Measurements from ENCODE around the gene TMEM131L. TPM values are rescaled to one million over a fixed set of nuclear protein-coding genes. Genes with fewer than 3 reads are reported as not detected.

TMEM131L gene
- total RNA-seq, 1 donor from 2014 or later = 7.6 TPM

DNA sequence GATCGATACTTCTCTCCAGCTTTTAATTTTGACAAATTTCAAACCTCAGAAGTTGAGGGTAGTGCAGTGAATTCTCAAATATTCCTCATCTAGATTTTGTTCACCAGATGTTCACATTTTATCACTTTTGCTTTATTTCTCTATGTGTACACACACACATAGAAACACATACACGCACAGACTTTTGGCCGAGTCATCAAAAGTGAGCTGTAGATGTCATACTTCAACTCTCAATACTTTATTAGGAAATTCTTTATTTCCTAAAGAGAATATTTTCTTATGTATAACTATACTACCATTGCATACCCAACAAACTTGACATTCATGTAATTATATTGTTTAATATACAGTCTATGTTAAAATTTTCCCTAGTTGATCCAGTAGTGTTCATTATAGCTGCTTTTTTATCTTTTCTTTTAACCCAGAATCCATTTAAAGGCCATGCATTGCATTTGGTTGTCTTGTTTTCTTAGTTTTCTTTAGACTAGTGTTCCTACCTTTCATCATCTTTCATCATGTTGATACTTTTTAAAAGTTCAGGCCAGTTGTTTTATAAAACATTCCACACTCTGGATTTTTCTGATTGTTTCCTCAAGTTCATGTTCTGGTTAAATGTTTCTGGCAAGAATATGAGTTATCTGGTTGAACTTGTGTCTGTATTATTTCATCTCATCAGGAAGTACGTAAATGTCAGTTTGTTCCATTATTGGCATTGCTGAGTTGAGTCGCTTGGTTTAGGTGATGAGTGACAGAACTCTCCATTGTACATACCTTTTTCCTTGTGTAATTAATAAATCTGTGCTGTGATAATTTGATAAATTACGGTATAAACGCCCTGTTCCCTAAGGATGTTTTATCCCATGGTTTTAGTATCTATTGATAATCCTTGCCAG is 123.8 kb downstream of the TMEM131L start:
- TF ChIP-seq, protein P1, sequence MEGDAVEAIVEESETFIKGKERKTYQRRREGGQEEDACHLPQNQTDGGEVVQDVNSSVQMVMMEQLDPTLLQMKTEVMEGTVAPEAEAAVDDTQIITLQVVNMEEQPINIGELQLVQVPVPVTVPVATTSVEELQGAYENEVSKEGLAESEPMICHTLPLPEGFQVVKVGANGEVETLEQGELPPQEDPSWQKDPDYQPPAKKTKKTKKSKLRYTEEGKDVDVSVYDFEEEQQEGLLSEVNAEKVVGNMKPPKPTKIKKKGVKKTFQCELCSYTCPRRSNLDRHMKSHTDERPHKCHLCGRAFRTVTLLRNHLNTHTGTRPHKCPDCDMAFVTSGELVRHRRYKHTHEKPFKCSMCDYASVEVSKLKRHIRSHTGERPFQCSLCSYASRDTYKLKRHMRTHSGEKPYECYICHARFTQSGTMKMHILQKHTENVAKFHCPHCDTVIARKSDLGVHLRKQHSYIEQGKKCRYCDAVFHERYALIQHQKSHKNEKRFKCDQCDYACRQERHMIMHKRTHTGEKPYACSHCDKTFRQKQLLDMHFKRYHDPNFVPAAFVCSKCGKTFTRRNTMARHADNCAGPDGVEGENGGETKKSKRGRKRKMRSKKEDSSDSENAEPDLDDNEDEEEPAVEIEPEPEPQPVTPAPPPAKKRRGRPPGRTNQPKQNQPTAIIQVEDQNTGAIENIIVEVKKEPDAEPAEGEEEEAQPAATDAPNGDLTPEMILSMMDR (IDR thresholded peaks at IDR 0.05; ENCODE audit: insufficient read depth, low read length, poor library complexity, severe bottlenecking) = no peak
- DNase-seq (ENCODE audit: low read depth) = no peak
- H3K36me3 ChIP-seq (ENCODE audit: control insufficient read depth, insufficient read depth, low read length) = no peaks in the 10 kb centered on the region
- no peak overlapping the region for H3K4me3 ChIP-seq (ENCODE audit: low read depth, low read length)
- H3K27me3 ChIP-seq (ENCODE audit: control insufficient read depth, insufficient read depth, low read length) = no peaks in the 10 kb centered on the region

DNA sequence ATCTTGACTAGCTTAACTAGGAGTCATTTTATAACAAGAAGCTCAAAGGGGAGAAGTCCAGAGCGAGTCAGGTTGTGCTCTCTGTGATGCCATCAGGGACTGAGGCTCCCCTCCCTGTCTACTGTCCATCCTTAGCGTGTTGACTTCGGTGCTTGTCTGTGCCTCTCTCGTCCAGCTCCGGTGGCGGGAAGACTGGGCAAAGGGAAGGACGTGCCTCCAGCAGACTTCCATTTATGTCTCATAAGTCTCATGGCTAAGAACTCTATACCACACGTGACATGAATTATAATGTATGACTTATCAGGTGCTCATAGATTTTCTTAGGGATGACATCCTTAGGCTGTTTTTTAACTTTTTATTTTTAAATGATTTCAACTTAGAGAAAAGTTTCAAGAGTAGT is 125.3 kb downstream of the TMEM131L start:
- H3K36me3 ChIP-seq (ENCODE audit: control insufficient read depth, insufficient read depth, low read length) = no peaks in the 10 kb centered on the region
- H3K4me3 ChIP-seq (ENCODE audit: low read depth, low read length) = no peak overlapping the region
- TF ChIP-seq, protein P1 (IDR thresholded peaks at IDR 0.05; ENCODE audit: insufficient read depth, low read length, poor library complexity, severe bottlenecking) = no peak
- no peaks in the 10 kb centered on the region for H3K27me3 ChIP-seq (ENCODE audit: control insufficient read depth, insufficient read depth, low read length)
- no peak for DNase-seq (ENCODE audit: low read depth)

DNA sequence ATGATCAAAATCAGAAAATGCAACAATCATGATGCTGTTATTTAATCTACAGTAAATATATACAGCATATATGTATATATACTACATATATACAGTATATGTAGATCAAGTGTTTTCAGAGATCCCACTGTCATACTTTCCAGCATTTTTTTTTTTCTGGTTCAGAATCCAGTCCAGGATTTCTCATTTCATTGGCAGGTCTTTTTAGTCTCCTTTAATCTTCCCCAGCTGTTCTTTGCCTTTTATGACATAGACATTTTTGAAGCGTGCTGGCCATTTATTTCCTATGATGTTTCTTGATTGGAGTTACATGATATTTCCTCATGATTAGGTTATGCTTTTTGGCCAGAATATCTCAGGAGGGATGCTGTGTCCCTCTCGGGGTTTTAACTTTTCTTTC is 125.9 kb downstream of the TMEM131L start:
- no peaks in the 10 kb centered on the region for H3K27me3 ChIP-seq (ENCODE audit: control insufficient read depth, insufficient read depth, low read length)
- no peak for DNase-seq (ENCODE audit: low read depth)
- TF ChIP-seq, protein P1 (IDR thresholded peaks at IDR 0.05; ENCODE audit: insufficient read depth, low read length, poor library complexity, severe bottlenecking) = no peak
- no peaks in the 10 kb centered on the region for H3K36me3 ChIP-seq (ENCODE audit: control insufficient read depth, insufficient read depth, low read length)
- H3K4me3 ChIP-seq (ENCODE audit: low read depth, low read length) = no peak overlapping the region

DNA sequence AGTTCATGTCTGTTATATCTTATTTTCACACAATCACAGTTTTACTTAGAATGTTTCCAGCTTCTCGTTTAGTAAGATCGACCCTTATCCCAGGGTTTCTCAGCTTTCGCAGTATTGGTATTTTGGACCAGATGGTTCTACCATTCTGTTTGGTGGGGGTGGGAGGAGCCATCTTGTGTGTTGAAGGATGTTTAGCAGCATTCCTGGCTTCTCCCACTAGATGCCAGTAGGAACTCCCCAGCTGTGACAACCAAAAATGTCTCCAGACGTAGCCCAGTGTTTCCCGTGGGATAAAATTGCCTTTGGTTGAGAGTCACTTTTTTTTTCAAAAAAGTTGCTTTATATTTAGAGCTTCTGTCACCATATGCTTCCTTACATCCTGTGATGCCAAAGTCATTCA is 127.0 kb downstream of the TMEM131L start:
- DNase-seq (ENCODE audit: low read depth) = no peak
- Histone ChIP-seq H3K36me3 (ENCODE audit: control insufficient read depth, insufficient read depth, low read length) (no peaks in the 10 kb centered on the region), H3K27me3 (ENCODE audit: control insufficient read depth, insufficient read depth, low read length) (no peaks in the 10 kb centered on the region), H3K4me3 (ENCODE audit: low read depth, low read length) (no peak overlapping the region)
- TF ChIP-seq, protein P1 (IDR thresholded peaks at IDR 0.05; ENCODE audit: insufficient read depth, low read length, poor library complexity, severe bottlenecking) = no peak

DNA sequence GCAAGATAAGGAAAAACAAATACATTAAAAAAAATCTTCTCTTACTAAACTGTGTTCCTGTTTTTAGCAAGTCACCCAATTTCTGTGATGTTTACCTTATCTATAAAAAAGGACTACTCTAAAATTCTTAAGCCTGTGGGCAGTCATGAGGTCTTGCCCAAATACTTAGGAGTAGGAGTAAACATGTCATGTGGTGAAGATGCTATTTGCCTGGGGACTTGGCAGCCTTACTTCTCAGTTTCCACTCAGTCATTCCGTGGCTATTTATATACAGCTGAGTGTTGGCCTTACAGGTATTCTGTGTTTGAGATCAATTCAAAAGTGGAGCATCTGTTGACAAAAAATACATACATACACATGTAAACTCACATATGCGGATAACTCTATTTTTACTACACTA is 128.1 kb downstream of the TMEM131L start:
- Histone ChIP-seq H3K36me3 (ENCODE audit: control insufficient read depth, insufficient read depth, low read length) (no peaks in the 10 kb centered on the region), H3K4me3 (ENCODE audit: low read depth, low read length) (no peak overlapping the region), H3K27me3 (ENCODE audit: control insufficient read depth, insufficient read depth, low read length) (no peaks in the 10 kb centered on the region)
- TF ChIP-seq, protein P1 (IDR thresholded peaks at IDR 0.05; ENCODE audit: insufficient read depth, low read length, poor library complexity, severe bottlenecking) = no peak
- no peak for DNase-seq (ENCODE audit: low read depth)
